Suppressor macrophage treated with lipopolysaccharide for 4 hours (primary cell): Measurements from ENCODE around the gene SRPK2.
"Not testable (repeated sequence)": the region's sequence is repeated elsewhere in the genome, so short reads cannot be mapped to it uniquely, and the experiment has no call there.

Experiments
- DNase-seq: peaks from one replicate; pipeline ENCODE4 v3.0.0-alpha.2; 2020

The SRPK2 gene

GRCh38 chr7:105257338-105257737, 131.4 kb downstream of the SRPK2 start:
- DNase-seq: no peak

GRCh38 chr7:105256761-105257231, 131.9 kb downstream of the SRPK2 start:
- DNase-seq: no peak

- DNase-seq: no peak
These were observed 138.0 kb downstream of the SRPK2 start for GRCh38 chr7:105250706-105251105.

GRCh38 chr7:105250239-105250638, 138.5 kb downstream of the SRPK2 start:
- no peak for DNase-seq

GRCh38 chr7:105249216-105249615, 139.5 kb downstream of the SRPK2 start:
- no peak for DNase-seq

- no peak for DNase-seq
These were observed 142.0 kb downstream of the SRPK2 start for GRCh38 chr7:105246679-105247078.

GRCh38 chr7:105246256-105246655, 142.5 kb downstream of the SRPK2 start:
- DNase-seq: no peak

GRCh38 chr7:105245398-105246114, 143.2 kb downstream of the SRPK2 start:
- DNase-seq: no peak

- DNase-seq: no peak
These were observed 144.1 kb downstream of the SRPK2 start for GRCh38 chr7:105244594-105244993.

- no peak for DNase-seq
These were observed 147.5 kb downstream of the SRPK2 start for GRCh38 chr7:105241198-105241597.

- no peak for DNase-seq
These were observed 150.4 kb downstream of the SRPK2 start for GRCh38 chr7:105238198-105238765.

- DNase-seq: no peak
These were observed 153.8 kb downstream of the SRPK2 start for GRCh38 chr7:105234886-105235285.

GRCh38 chr7:105232829-105233291, 155.9 kb downstream of the SRPK2 start:
- not testable (repeated sequence) for DNase-seq

- DNase-seq: no peak
These were observed 158.2 kb downstream of the SRPK2 start for GRCh38 chr7:105230486-105230885.

GRCh38 chr7:105229641-105230040, 159.1 kb downstream of the SRPK2 start:
- no peak for DNase-seq

GRCh38 chr7:105228555-105228954, 160.2 kb downstream of the SRPK2 start:
- DNase-seq: no peak

- DNase-seq: no peak
These were observed 161.3 kb downstream of the SRPK2 start for GRCh38 chr7:105227391-105227790.

- DNase-seq: peak; percentile 75
These were observed 163.7 kb downstream of the SRPK2 start for GRCh38 chr7:105224884-105225651.

- DNase-seq: no peak
These were observed 165.8 kb downstream of the SRPK2 start for GRCh38 chr7:105222953-105223352.

- no peak for DNase-seq
These were observed 169.0 kb downstream of the SRPK2 start for GRCh38 chr7:105219771-105220160.

- no peak for DNase-seq
These were observed 169.6 kb downstream of the SRPK2 start for GRCh38 chr7:105218939-105219770.

- no peak for DNase-seq
These were observed 170.5 kb downstream of the SRPK2 start for GRCh38 chr7:105218215-105218614.

GRCh38 chr7:105216786-105217185, 171.9 kb downstream of the SRPK2 start:
- no peak for DNase-seq
